BE2C (cell line): ENCODE measurements around the gene BARHL1.
"Not testable (repeated sequence)": the region's sequence is repeated elsewhere in the genome, so short reads cannot be mapped to it uniquely, and the experiment has no call there.

Source experiments
- DNase-seq: peaks from one replicate; pipeline ENCODE4 v3.0.0-alpha.2; 2020
- H3K27me3 ChIP-seq: fragments of 250-450 bp; sonication (Bioruptor Pico); 2 replicates; pipeline ENCODE4 v1.5.1; 2020; ENCODE audit warnings: mild to moderate bottlenecking
- H3K36me3 ChIP-seq: fragments of 250-450 bp; sonication (Bioruptor Pico); 2 replicates; pipeline ENCODE4 v1.5.1; 2020; ENCODE audit warnings: mild to moderate bottlenecking
- H3K4me1 ChIP-seq: fragments of 250-450 bp; sonication (Bioruptor Pico); 2 replicates; pipeline ENCODE4 v1.5.1; 2020
- H3K4me3 ChIP-seq: 2 replicates; pipeline ENCODE4 v1.5.1; 2011; ENCODE audit warnings: low read depth, low read length
- H3K9me3 ChIP-seq: fragments of 250-450 bp; sonication (Bioruptor Pico); 2 replicates; pipeline ENCODE4 v1.5.1; 2020
- TF ChIP-seq, protein P1 (sequence below): IDR thresholded peaks from 2 replicates; pipeline ENCODE4 v1.5.1; 2012; ENCODE audit warnings: mild to moderate bottlenecking, low read depth, low read length

BARHL1 gene

DNA sequence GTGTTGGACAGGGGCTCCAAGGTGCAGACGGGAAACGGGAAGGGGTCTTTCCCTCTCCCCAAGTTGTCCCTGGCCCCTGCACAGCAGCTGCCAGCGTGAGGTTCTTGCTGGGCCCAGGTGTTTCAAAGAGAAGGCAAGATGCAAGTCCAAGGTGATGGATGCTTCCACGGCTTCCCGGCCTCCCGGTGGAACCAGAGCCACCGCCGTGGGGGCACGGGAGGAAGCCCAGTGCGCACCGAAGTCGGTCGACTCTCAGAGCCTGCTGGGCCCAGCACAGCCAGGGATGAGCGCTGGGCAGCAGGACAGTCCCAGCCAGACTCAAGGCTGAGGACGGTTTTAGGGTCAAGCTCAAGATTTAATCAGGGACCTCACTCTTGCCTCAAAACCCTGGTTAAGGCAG is 25.2 kb upstream of the BARHL1 start:
- no peak for DNase-seq
- Histone ChIP-seq H3K4me3 (no peak overlapping the region), H3K9me3 (no peaks in the 10 kb centered on the region), H3K4me1 (peaks cover 10% of the 10 kb centered on the region), H3K36me3 (no peaks in the 10 kb centered on the region), H3K27me3 (no peaks in the 10 kb centered on the region)
- TF ChIP-seq, protein P1, sequence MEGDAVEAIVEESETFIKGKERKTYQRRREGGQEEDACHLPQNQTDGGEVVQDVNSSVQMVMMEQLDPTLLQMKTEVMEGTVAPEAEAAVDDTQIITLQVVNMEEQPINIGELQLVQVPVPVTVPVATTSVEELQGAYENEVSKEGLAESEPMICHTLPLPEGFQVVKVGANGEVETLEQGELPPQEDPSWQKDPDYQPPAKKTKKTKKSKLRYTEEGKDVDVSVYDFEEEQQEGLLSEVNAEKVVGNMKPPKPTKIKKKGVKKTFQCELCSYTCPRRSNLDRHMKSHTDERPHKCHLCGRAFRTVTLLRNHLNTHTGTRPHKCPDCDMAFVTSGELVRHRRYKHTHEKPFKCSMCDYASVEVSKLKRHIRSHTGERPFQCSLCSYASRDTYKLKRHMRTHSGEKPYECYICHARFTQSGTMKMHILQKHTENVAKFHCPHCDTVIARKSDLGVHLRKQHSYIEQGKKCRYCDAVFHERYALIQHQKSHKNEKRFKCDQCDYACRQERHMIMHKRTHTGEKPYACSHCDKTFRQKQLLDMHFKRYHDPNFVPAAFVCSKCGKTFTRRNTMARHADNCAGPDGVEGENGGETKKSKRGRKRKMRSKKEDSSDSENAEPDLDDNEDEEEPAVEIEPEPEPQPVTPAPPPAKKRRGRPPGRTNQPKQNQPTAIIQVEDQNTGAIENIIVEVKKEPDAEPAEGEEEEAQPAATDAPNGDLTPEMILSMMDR = no peak

DNA sequence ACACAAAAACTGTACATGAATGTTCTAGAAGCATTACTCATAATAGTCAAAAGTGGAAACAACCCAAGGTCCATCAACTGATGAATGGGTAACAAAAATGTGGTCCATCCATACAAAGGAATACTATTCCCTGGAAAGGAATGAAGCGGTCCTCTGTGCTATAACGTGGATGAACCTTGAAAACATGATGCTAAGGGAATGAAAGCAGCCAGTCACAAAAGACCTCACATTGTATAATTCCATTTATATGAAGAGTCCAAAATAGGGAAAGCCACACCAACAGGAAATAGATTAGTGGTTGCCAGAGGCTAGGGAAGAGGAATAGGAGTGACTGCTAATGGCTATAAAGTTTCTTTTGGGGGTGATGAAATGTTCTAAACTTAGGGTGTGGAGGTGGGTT is 22.7 kb upstream of the BARHL1 start:
- TF ChIP-seq, protein P1 = no peak
- no peaks in the 10 kb centered on the region for H3K27me3 ChIP-seq
- no peak for DNase-seq
- no peaks in the 10 kb centered on the region for H3K36me3 ChIP-seq
- no peaks in the 10 kb centered on the region for H3K9me3 ChIP-seq
- peaks cover 12% of the 10 kb centered on the region for H3K4me1 ChIP-seq
- no peak overlapping the region for H3K4me3 ChIP-seq

DNA sequence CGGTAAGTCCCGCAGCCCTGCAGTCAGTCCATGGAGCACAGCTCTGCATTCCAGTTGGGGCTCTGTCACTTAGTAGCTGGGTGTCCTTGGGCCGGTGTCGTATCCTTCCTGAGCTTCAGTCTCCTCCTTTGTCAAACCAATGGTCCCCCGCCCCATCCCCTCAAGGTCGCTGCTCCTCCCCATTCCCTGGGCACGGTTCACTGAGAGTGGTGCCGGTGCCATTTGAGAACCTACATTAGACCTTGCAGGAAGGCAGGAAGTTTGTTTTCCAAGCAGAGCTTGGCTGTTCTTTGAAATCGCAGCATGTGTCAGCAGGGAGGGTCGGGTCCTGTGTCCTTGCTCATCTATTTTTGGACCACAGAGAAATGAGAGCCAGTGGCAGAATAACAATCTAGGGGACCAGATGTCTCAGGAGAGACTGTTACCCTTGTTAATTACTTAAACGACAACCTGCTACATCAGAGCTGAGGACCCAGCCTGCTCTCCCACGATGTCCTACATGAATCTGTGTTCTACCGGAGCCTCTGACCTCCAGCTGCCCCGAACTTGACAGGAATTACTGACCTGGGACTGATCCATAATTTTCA is 21.7 kb upstream of the BARHL1 start:
- Histone ChIP-seq H3K9me3 (no peaks in the 10 kb centered on the region), H3K4me1 (peaks cover 12% of the 10 kb centered on the region), H3K4me3 (no peak overlapping the region), H3K36me3 (no peaks in the 10 kb centered on the region), H3K27me3 (no peaks in the 10 kb centered on the region)
- no peak for DNase-seq
- TF ChIP-seq, protein P1 = no peak

DNA sequence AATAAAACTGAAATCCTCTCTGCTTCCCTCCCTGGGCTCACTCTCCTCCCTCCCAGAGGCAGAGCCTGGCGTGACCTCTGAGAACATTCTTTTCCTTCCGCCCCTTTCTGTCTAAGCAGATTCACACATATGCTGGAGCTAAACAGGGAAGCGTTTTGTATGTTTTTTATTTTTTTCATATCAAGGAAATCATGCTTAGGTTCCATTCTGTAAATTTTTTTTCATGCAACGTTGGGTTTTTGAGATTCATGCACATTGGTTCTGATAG is 20.2 kb upstream of the BARHL1 start:
- TF ChIP-seq, protein P1 = no peak
- H3K36me3 ChIP-seq = no peaks in the 10 kb centered on the region
- peaks cover 12% of the 10 kb centered on the region for H3K4me1 ChIP-seq
- no peak overlapping the region for H3K4me3 ChIP-seq
- no peaks in the 10 kb centered on the region for H3K9me3 ChIP-seq
- no peaks in the 10 kb centered on the region for H3K27me3 ChIP-seq
- no peak for DNase-seq

DNA sequence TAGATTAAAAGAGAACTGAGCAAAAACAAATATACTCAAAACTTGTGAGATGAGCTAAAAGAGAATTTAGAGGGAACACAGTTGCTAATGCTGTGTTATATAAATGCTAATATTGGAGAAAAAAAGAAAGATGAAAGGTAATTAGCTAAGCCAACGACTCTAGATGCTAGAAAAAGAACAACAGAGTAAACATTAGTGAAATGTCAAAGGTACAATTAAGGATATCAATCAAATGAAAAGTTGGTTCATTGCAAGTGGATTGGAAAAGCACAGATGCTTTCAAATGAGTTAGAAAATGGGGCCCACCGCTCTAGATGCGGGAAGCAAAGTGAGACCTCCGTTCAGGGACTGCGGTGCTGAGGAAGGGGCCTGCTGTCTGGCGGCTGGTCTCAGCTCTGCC is 17.9 kb upstream of the BARHL1 start:
- H3K4me3 ChIP-seq = no peak overlapping the region
- no peak for DNase-seq
- no peaks in the 10 kb centered on the region for H3K9me3 ChIP-seq
- peaks cover 12% of the 10 kb centered on the region for H3K4me1 ChIP-seq
- TF ChIP-seq, protein P1 = no peak
- H3K36me3 ChIP-seq = no peaks in the 10 kb centered on the region
- no peaks in the 10 kb centered on the region for H3K27me3 ChIP-seq

DNA sequence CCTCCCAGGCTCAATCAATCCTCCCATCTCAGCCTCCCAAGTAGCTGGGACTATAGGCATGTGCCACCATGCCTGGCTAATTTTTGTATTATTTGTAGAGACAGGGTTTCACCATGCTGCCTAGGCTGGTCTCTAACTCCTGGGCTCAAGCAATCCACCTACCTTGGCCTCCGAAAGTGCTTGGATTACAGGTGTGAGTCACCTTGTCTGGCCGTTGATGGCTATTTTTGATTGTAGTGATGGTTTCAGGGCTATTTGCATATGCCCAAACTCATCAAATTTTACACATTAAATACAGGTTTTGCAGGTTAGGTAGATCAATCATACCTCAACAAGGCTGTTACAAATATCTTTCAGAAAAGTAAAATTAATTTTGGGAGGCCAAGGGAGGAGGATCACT is 13.6 kb upstream of the BARHL1 start:
- not testable (repeated sequence) for H3K9me3 ChIP-seq, H3K27me3 ChIP-seq, H3K4me3 ChIP-seq, H3K4me1 ChIP-seq, H3K36me3 ChIP-seq, DNase-seq

DNA sequence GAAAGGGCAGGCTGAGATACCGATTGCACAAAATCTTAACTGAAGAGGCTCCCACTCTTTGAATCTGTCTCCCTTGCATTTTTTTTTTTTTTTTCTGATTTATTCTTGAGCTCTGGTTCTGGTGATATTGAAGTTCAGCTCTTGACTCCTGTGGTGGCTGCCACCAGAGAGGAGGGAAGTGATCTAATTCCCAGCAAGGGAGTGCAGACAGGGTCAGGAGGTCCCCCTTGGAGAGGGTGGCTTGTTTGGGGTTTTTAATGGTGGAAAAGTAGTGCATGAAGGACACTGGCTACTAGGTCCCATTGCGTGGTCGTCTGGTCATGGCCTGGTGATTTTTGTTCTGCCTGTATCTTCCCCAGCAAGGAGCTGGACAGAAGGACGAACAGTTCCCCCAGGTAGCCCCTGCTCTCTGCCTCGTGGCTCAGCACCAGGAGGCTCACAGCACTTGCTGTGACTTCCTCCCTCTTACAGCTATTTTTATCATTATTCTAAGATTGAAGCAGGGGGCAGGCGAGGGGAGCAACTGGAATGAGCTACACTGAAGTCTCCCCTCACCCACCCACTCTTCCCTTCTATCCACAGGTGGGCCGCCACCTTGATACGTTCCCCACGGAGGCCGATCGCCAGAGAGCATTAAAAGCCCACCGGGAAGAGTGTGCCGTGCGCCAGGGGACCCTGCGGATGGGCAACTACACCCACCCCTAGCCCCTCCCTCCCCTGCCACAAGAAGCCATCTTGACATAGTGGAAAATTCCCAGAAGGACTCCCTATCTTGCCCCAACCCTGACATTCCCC is 10.4 kb upstream of the BARHL1 start:
- H3K9me3 ChIP-seq = no peaks in the 10 kb centered on the region
- no peaks in the 10 kb centered on the region for H3K4me1 ChIP-seq
- no peaks in the 10 kb centered on the region for H3K36me3 ChIP-seq
- no peak for DNase-seq
- TF ChIP-seq, protein P1 = no peak
- no peaks in the 10 kb centered on the region for H3K27me3 ChIP-seq
- H3K4me3 ChIP-seq = no peak overlapping the region
